OCI-LY7 (cell line): ENCODE measurements around the gene FADD.

Experiments
- EZH2phosphoT487 ChIP-seq: fragments of 200-600 bp; sonication (generic); IDR thresholded peaks from 2 replicates; pipeline ENCODE4 v1.6.1; 2018; ENCODE audit warnings: low read depth, borderline replicate concordance, mild to moderate bottlenecking, mixed run types, antibody characterized with exemption, low read length, moderate library complexity, mixed read lengths
- TF ChIP-seq, protein P1 (sequence below): fragments of 200-600 bp; sonication (generic); conservative IDR thresholded peaks from 2 replicates; pipeline ENCODE4 v1.5.1; 2014; ENCODE audit warnings: mild to moderate bottlenecking, antibody characterized with exemption, low read length, moderate library complexity, mixed read lengths

DNA sequence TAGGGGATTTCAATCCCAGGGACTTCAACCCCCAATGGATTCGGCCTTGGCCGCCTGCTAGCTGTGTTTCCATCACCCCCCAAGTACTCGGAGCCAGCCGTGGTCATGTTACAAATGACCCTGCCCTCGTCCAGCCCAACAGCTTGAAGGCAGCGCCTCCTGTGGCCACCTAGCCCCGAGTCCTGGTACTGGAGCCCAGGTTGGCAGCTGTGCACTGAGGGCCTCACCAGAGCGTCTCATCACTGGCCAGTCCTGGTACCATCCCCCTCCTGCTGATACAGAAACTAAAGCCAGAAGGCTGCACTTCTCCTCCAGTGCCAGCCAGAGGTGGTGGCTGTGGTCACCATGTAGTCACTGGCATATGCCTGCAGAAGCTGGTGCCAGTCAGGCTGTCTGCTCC lies 44.9 kb upstream of the FADD start:
- TF ChIP-seq, protein P1, sequence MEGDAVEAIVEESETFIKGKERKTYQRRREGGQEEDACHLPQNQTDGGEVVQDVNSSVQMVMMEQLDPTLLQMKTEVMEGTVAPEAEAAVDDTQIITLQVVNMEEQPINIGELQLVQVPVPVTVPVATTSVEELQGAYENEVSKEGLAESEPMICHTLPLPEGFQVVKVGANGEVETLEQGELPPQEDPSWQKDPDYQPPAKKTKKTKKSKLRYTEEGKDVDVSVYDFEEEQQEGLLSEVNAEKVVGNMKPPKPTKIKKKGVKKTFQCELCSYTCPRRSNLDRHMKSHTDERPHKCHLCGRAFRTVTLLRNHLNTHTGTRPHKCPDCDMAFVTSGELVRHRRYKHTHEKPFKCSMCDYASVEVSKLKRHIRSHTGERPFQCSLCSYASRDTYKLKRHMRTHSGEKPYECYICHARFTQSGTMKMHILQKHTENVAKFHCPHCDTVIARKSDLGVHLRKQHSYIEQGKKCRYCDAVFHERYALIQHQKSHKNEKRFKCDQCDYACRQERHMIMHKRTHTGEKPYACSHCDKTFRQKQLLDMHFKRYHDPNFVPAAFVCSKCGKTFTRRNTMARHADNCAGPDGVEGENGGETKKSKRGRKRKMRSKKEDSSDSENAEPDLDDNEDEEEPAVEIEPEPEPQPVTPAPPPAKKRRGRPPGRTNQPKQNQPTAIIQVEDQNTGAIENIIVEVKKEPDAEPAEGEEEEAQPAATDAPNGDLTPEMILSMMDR, result peak; percentile 40; the same call in 1 of the 2 replicates
- no peak for TF ChIP-seq EZH2phosphoT487
